DLD1 (cell line): ENCODE measurements around the gene SLC25A29.
"Not testable (repeated sequence)": the region's sequence is repeated elsewhere in the genome, so short reads cannot be mapped to it uniquely, and the experiment has no call there.

Experiments used
- in situ Hi-C: cut with HindIII; loops from 2 replicates; pipeline ENCODE4 v1.10.0; 2017; ENCODE audit warnings: low sequenced_read_pairs

The SLC25A29 gene

DNA sequence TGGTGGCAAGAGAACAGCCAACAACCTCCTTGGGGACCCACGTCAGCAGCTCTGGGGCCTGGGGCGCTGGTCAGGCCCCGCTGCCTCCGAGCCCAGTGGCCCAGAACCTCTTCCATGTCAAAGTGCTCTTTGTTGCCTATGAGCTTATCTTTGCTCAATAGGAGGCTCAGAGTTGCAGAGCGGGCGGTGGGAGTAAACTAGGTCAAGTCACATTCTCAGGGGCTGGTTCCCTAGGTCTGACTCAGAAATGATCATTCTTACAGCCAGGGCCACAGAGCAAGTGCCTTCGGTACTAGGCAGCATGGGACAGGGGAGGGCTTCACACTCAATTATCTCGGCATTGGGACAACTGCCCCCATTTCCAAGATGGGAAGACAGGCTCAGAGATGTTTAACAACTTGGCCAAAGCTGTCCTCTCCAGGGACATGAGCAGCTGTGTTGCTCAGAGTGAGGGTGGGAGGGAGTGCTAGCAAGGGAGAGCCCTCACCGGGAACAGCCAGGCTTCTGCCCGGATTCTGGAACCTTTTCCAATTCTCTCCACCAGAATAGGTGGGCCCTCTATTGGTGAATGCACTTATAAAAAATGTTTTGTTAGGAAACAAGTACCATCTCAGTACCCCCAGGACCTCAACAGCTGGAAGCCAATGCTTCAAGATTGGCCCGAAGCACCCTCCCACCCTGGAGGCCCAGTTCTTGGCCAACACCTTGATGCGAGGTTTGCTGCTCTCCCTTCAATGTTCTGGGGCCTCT lies 11.9 kb downstream of the SLC25A29 start:
- in situ Hi-C loops: no loop called here

DNA sequence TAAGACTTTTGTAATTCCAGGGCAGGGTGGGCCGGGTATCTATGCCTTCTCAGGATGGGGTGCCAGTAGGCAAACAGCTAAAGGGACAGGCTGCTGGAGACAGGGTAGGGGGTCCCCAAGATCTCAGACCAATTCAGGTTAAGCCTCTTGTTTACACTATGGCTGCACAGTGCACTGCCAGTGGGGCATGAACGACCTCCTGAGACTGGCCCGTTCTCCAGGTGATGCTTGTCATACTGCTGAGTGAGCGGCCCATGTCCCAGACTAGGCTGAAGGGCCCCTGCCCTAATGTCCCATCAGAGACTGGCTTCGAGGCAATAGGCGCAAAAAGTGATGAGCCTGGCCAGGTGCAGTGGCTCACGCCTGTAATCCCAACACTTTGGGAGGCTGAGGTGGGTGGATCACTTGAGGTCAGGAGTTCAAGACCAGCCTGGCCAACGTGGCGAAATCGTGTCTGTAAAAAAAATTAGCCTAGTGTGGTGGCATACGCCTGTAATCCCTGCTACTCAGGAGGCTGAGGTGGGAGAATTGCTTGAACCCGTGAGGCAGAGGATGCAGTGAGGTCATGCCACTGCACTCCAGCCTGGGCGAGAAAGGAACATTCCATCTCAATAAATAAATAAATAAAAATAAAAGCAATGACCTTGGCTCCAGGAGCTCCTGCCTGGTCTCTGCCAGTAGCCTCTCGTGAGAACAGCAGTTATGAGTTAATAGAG lies 12.6 kb downstream of the SLC25A29 start:
- in situ Hi-C loops: no loop called here

DNA sequence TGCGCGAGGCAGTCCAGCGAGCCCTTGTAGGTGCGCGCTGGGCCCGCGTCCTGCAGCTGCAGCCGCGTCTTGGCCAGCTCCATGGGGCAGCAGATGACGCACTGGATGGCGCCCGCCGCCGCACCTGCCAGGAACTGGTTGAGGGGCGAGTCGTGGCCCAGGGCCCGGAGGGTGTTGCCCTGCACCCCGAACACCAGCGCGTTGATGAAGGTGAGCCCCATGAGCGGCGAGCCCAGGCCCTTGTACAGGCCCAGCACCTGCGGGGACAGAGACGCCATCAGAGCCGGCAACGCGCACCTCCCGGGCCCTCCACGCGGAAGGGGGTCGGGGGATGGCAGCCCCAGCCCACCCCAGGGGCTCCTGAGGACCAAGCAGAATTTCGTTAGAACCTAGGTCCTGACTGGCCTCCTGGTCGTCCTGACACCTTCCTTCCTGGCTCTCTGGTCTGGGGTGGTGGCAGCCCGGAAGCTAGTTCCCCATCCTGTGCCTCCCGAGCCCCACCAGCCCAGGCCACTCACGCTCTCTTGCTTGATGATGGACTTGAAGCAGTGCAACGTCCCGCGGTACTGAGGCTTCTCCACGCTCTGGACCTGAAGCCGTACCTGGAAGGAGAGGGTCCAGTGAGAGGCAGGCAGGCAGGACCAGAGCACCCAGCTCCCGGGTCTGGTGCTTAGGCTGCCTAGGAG lies 13.3 kb downstream of the SLC25A29 start:
- in situ Hi-C loops: no loop called here

DNA sequence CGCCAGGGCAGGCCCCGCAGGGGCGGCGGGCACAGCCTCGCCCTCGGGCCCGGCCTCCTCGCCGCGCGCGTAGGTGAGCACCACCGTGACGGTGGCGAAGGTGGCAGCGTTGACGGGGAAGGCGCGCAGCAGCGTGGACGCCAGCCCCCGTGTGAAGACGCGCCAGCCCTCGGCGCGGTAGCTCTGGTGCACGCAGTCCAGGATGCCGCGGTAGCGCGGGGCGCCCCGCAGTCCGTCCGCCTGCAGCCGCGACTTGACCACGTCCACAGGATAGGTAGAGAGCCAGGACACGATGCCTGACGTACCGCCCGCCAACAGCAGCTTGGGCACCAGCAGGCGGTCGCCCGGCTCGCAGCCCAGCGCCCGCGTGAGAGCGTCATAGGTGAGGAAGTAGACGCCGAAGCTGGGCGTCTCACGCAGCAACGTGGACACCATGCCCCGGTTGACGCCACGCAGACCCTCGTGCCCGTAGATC lies 13.9 kb downstream of the SLC25A29 start:
- in situ Hi-C loops: no loop called here

DNA sequence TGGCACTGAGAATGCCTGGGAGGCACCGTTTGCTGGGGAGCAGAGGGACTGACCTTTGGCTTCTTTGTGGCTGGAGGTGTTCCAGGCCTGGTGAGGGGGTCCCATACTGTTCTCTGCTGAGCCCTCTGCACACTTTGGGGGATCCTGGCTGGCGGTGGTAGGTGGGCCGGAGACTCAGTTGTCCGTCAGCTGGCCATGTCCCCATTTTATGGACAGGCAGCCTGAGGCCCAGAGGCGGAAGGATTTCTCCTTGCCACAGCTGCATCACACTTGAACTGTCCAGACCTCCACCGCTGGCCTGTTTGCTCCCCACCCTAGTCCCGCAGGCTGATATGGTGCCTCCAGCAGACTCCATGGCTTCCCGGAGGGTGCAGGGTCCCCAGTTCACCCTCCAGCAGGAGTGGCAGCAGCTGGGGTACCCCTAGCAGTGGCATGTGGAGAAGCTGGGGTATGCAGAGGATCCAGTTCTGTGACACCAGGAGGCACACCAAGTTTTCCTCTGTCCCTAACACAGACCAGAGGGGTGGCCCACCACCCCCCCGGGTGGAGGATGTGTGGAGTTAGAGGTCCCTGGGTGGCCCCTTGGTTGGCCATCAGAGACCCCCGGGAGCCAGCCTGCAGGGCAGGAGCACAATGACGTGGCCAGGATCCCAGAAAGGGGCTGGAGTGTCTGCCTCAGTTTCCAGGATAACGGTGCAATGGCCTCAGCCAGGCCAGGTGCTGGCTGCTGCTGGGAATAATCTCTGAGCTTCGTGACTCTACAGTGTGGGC lies 14.8 kb downstream of the SLC25A29 start:
- in situ Hi-C loops: no loop called here

DNA sequence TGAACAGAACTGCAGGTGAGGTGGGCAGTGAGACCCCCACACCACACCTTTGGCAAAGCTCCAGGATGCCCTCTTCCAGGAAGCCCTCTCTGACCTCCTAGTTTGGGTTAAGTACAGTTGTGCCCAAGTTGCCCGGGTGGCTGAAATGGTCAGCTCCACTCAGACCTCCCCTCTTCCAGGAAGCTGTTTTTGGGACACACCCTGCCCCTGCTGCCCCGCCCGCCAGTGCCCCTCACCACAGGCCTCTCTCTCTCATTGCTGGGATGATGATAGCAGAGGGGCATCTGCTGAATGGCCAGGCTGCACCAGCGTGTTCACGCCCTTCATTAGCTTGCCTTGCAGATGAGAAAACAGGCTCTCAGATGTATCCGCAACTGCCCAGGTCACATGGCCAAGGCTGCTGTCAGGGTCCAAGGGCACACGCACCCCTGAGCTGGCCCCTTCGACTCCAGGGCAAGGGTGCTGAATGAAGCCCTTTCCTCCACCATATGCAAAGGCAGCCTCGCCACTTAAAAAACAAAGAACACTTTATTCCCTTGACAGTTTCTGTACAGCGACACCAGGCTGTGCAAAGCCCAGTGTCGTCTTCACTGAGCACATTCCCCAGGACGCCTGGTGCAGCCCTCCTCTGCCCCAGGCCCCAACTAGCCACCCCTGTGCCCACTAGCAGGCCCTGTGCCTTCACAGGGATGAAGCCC lies 15.5 kb downstream of the SLC25A29 start:
- in situ Hi-C loops: no loop called here

DNA sequence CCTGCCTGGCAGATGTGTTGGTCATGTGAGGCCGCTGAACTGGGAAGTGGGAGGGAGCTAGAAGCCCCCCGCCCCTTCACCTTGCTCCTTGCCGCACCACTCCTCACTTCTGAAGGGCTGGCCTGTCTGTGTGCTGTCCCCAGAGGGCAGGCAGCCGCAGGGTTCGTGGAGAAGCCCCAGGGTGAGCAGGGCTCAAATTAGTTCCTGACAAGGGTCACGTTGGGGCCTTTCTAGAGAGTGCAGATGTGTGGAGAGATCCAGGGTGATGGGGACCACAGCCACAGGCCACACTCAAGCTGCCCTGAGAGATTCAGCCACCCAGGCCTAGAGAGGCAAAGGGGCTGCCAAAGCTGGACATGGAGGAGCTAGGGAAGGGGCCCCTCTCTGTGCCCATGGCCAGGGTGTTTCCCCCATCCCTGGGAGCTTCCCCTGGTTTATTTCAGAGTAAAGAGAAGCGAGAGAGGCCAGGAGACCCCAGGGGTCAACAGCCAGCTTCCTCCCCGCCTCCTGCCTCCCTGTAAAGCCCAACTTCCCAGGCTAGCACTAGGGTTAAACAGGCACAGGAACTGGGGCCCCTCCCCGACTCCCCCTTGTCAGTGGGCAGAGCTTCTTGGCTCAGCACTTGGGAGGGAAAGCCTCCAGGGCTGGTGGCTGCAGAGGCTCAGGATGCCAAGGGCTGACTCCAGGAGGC lies 16.2 kb downstream of the SLC25A29 start:
- in situ Hi-C loops: no loop called here

DNA sequence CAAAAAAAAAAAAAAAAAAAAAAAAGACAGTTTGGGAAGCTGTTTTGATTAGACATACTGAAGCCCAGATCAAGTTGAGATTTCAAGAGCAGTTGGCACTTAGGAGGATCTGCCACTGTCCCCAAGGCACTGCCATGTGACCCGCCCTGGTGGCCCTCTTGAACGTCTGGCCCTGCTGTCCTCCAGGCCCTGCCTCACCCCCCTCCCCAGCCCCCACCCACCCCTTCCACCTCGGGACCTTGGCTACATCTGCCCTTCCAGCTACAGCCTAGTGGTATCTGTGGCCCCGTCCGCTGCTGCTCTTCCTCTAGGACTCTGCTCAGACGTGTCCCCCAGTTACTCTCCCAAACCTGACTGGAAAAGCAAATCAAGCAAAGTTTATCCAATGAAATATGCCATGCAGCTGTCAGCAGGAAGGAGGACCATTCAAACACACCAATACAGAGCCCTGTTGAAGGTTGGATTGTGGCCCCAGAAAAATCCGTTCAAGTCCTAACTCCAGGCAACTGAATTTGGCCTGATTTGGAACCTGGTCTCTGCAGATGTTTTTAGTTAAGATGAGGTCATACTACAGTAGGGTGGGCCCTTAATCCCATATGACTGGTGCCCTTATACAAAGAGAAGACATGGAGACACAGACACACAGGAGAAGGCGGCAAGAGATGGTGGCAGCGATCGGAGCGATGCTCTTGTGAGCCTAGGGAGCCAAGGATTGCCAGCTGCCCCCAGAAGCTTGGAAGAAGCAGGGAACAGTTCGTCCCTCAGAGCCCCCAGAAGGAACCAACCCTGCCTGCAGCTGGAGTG lies 17.7 kb downstream of the SLC25A29 start:
- in situ Hi-C loops: no loop called here

DNA sequence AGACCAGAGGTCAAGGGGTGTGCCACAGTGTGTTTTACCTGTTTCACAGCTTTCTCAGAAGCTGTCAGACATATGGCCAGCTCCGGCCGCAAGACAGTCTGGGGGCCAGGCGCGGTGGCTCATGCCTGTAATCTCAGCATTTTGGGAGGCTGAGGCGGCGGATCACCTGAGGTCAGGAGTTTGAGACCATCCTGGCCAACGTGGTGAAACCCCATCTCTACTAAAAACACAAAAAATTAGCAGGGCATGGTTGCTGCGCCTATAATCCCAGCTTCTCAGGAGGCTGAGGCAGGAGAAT lies 18.3 kb downstream of the SLC25A29 start:
- in situ Hi-C loops: not testable (repeated sequence)

DNA sequence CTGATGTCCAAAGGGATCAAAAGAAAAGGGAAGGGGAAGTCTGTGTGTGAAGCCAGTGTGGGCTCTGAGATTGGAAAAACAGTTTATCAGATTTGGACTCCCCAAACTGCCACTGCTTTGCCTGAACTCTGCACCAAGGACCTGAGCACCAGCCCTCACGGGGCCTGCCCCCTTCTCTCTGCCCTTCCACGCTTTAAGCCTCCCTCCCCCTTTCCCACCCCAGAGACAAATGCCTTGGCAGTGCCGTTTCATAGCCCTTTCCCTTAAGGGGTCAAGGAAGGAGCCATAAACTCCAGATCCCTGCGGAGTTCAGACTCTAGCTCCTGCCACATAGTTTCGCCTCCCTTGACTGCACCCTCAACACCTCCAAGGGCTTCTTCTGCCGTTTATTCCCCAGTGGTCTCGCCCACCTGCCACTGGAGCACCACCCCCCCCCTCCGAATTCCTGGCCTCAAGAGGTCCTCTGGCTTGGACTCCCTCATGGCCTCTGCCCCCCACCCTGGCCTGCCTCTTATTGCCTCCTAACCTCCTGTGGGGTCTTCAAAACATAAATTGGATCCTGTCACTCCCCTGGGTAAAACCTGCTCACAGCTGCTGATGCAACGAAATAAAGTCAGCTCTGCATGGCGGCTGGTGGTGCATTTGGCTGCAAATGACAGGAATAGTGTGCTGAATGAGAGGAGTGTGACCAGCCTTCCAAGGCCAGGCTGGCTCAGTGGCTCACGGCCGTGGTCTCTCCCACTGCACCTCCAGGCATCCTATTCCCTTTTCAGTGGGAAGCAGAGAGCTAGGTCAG lies 18.8 kb downstream of the SLC25A29 start:
- in situ Hi-C loops: no loop called here

DNA sequence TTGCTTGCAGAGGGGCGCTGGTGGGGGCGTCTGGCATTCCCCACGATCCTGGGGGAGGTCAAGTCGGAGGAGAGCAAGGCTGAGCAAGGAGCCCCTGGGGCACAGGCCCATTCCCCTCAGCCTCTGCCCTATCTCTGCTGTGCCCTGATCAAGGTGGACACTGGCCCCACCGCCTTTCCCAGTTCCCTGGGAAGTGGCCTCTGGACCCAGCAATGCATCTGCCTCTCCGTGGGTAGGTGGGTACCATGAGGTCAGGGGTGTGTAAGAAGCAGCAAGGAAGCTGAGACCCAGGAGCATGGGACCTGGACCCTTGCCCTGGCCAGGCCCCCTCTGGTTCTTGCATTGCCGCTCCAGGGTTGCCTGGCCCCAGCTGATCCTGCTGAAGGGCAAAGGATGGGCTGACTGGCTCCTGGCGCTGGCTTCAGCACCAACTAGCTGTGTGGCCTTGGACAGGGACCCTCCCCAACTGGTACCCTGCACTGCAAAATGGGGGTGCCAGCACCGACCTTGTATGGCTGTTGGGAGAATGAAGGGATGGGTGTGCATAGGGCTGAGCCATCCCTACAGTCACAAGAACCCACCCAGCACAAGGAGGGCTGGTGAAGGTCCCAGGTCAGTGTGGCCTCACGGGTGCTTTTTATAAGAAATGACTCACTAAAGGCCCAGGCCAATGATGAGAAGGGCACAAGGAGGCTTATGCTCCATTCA lies 19.6 kb downstream of the SLC25A29 start:
- in situ Hi-C loops: no loop called here

DNA sequence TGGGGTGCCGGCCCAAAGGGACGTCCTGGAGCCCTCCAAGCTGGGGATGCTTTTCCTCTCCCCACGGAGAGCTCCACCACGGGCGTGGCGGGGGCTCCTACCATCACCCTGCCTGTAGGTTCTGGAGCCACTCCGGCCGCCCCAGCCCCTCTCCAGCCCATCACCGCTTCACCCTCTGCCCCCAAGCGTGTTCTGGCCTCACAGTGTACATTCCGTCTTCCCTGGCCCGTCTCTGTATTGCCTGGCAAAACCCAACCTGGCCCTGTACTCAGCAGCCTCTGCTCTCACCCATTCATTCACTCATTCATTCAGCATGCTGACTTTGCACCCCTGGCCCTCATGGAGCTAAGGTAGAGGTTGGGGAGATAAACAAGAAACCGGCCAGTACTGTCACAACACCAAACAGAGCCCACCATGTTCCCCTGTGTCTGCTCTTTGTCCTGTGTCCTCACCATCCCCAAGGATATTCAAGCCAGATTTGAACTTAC lies 20.3 kb downstream of the SLC25A29 start:
- in situ Hi-C loops: no loop called here

DNA sequence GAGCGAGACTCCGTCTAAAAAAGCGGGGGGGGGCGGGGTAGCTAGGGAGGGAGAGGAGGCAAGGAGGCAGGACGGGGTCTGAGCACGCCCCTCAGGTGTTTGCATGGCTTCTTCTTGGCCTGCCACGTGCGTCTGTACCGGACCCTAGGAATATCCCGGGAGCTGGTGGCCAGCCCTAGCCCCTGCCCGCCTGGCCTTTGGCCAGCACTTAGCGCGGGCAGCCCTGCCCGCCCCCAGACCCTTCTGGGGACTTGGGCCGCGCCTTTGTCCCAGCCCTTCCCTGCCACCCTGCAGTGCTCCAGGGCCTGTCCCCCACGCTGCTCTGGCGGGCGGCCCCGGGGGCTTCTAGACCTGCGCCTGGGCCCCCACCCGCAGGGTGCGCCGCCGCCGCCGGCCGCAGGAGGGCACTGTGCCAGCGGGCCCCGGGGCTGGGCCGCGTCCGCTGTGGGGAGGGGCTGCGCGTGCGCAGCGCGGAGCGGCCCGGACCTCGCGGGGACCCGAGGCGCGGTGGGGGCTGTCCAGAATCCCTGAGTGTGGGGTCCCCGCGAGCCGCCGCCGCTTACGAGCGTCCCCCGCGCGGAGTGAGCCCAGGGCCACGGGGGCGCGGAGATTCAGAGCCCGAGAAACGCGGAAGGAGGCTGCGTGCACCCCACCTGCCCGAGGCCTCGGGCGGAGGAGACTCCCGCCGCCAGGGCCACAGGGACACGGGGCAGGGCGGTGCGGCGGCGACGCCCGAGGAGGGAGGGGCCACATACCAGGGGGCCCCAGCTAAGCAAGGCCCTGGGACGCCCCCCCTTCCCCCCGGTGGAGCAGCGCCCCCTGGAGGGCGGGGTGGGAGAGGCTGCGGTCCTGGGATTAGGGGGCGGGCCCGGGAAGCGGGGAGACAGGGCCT lies 21.0 kb downstream of the SLC25A29 start:
- in situ Hi-C loops: no loop called here

DNA sequence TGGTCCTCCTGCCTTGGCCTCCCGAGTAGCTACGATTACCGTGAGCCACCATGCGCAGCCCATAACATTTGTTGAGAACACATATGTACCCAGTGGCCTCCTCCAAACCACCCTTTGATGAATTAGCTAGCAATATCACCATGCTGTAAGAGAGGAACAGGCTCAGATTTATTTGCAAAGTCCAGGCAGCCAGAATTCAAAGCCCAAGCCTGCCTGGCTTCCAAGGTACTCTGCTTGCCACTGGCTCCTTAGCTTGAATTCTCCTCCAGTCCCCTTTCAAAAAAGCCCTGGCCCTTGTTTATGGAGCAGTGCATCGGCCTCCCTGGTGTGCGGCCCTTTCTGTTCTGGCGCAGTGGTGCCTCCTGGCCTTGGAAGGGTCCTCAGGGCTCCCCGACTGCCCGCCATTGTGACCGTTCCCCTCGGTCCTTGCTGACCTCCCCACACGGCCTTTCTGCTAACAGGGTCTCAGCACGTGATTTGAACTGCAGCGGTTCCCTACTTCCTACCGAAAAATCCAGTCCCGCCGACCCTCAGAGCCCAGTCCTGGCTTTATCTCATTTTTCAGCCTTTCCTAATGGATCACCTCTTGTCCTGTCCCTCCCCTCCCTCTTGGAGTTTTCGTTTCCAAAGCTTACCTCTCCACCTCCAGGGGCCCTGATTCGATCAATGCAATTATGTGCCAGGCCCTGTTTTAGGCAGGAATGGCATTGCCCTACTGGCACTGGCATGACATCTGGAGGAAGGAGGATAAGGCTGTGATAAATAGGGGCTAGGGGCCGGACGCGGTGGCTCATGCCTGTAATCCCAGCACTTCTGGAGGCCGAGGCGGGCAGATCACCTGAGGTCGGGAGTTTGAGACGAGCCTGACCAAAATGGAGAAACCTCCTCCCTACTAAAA lies 22.0 kb downstream of the SLC25A29 start:
- in situ Hi-C loops: no loop called here

DNA sequence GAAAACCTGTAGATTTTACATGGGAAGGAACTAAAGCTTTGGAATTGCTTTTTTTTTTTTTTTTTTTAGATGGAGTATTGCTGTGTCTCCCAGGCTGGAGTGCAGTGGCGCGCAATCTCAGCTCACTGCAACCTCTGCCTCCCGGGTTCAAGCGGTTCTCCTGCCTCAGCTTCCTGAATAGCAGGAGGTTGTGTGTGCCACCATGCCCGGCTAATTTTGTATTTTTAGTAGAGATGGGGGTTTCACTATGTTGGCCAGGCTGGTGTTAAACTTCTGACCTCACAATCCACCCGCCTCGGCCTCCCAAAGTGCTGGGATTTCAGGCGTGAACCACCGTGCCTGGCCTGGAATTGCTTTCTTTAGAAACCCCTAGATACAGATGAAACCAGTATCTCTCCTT lies 22.8 kb downstream of the SLC25A29 start:
- in situ Hi-C loops: not testable (repeated sequence)
